NK-92 (cell line): ENCODE results near the gene CHTOP.

Experiments used
- DNase-seq: peaks from one replicate; lab custom pipeline; 2025; ENCODE audit not compliant: unreplicated experiment; lab: John Stamatoyannopoulos, UW

CHTOP gene

GRCh38 chr1:153683854-153684253 is 50.0 kb downstream of the CHTOP start:
- no peak for DNase-seq

- DNase-seq: no peak
These were observed 51.0 kb downstream of the CHTOP start for GRCh38 chr1:153684892-153685291.

GRCh38 chr1:153685544-153686340 is 51.9 kb downstream of the CHTOP start:
- no peak for DNase-seq

GRCh38 chr1:153687346-153688125 is 53.7 kb downstream of the CHTOP start:
- DNase-seq: no peak

GRCh38 chr1:153688276-153688675 is 54.4 kb downstream of the CHTOP start:
- no peak for DNase-seq

- DNase-seq: no peak
These were observed 55.0 kb downstream of the CHTOP start for GRCh38 chr1:153688736-153689328.

- no peak for DNase-seq
These were observed 59.6 kb downstream of the CHTOP start for GRCh38 chr1:153693466-153693865.
